ENCODE measurements around the gene SV2C.
A peak's percentile ranks its signal among the peaks of the same experiment; 100 is the strongest.
"Not testable (repeated sequence)": the region's sequence is repeated elsewhere in the genome, so short reads cannot be mapped to it uniquely, and the experiment has no call there.

Gene SV2C

DNA sequence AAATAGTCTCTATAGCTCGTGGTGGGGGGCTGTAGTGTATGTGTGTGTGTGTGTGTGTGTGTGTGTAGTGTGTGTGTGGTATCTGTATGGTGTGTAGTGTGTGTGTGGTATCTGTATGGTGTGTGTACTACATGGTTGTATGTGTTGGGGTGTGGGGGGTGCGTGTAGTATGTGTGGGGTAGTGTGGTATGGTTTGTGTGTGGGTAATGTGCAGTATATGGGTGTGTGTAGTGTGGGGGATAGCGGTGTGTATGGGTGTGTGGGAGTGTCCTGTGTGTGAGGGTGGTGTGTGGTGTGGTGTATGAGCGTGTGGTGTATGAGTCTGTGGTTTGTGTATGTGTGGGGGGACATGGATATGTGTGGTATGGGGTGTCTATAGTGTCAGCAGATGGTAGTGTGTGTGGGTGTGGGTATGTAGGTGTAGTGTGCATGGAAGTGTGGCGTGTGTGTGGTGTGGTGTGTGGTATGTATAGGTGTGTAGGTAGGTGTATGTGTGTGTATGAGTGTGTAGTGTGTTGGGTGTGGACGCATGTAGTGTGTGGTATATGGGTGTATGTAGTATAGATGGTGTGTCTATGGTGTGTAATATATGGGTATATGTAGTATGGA is 174.1 kb downstream of the SV2C start:
- no peak for DNase-seq

DNA sequence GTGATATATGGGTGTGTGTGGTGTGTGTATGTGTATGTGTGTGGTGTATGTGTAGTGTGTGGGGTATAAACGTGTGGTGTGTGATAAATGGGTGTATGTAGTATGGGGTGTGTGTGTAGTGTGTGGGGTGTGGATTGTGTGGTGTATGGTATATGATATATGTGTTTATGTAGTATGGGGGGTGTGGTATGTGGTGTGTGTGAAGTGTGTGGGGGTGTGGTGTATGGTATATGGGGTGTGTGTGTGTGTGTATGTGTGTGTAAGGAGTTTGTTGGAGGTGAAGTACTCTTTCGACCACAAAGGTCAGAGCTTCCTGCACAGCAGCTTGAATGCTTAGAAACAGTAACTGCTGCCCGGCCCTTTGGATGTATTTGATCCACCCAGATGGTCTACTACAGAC is 174.7 kb downstream of the SV2C start:
- no peak for DNase-seq

DNA sequence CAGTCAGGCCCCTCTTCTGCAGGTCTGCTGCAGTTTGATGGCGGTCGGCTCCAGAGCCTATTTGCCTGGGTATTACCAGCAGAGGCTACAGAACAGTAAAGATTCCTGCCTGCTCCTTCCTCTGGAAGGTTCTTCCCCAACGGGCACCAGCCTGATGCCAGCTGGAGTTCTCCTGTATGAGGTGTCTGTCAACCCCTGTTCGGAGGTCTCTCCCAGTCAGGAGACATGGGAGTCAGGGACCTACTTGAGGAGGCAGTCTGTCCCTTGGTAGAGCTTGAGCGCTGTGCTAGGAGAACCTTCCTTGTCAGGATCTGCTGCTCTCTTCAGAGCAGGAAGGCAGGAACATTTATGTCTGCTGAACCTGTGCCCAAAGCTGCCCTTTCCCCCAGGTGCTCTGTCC is 181.5 kb downstream of the SV2C start:
- no peak for DNase-seq

GRCh38 chr5:76269259-76269931 is 186.2 kb downstream of the SV2C start:
- DNase-seq = no peak

DNA sequence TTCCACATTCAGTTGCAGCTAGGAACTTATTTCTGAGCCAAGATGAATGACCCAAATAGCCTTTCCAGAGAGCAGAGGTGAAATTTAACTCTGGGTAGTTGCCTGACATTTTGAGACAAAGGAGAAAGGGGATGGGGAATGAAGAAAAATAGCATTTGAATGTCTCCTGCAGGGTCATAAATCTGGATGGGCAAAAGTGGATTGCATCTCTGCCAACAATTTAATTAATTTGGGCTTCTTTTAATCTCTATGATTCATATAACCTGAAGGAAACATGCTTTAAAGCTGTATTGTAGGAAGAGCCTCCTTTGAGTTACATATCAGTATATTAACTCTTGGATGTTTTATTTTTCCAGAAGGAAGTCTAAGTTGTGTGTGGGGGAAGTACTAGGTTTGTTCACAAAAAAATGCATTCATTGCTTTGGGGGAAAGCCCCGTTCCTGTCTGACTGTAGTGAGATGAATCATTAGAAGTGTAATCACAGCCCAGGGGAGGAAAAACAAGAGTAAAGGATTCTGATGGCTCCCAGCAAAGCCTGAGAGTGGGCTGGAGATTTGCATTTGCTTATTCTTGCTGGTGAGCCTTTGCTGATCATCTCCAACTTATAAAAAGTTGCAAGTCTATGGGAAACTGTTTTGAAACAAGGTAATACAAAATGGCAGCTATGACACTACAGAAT is 186.9 kb downstream of the SV2C start:
- no peak for DNase-seq

GRCh38 chr5:76271836-76272235 is 188.7 kb downstream of the SV2C start:
- DNase-seq = no peak

DNA sequence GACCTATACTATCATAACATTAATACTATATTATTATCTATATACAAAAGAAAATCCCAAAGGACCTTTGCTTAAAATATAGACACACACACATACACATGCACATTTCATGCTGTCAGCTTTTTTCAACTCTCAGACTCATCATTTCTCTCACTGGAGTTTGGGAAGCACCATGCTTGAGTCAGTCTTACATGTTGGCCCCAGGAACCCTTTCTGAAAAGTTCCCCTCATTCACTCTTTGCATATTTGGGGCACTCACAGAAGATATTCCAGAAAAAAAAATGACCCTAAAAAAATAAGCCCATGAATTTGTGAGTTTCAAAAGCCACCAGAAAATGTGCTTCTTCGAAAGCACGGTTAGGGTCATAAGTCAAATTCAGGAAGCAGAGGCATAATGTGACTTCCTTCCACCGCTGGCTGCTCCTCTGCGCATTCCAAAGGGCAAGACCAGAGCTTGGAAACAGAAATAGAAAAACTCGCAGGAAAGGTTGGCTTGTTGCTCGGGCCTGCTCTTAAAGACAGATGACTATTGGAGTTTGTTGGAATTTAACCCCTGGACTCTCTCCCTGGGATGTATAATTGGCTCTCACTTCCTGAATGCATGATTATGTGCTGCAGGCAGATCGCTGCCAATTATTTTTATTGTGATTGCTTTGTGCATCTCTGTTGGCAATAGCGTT is 190.2 kb downstream of the SV2C start:
- no peak for DNase-seq

GRCh38 chr5:76274571-76274970 is 191.4 kb downstream of the SV2C start:
- DNase-seq = no peak

DNA sequence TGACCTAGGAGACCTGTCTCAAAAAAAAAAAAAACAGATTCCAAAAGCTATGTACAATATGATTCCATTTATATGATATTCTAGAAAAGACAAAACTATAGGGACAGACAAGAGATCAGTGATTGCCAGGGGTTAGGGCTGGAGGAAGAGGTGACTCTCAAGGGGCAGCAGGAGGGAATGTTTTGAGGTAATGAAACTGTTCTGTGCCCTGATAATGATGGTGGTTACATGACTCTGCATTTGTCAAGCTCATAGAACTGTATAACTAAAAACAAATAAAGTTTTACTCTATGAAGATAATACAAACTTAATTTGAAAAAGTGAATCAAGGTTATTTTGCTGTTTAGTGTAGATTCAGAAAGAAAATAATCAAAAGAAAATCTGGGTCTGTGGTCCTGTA is 194.6 kb downstream of the SV2C start:
- no peak for DNase-seq

DNA sequence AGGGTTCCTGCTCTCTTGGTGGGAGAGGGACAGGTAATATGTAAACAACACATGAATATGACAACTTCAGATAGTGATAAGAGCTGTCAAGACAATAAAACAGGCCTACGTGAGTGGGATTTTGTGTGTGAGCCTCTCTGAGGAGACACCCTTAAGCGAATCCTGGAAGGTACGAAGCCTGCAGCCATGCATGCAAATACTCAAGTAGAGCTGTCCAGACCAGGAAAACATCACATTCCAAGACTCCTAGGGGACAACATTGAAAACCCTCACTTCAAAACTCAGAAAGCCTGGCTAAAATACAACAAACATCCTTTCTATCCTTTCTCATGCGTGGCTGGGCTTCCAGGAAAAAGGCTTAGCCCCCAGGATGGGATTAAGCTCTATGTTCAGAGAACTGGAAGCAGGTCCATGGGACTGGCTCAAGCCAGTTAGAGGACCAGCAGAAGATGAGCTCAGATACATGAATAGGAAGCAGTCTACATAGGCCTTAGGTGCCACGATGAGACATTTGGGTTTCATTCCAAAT is 195.1 kb downstream of the SV2C start:
- no peak for DNase-seq

DNA sequence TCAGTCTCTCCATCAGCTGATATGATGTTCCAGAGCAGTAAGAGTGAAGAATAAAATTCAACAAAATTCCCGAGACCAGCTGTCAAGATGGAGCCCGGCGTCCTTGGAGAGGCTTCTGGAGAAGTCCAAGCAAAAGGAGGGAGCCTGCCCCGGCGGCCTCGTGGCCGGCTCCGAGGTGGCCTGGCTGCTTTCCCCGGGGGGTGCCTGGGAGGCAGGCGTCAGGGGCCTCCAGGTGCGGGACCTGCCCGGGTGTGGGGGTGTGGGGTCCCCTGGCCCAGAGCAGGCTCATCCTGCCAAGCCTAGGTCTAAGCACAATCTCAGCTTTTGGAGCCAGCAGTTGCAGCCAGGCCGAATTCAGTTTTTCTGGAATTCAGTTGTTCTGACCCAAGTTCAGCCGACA is 197.3 kb downstream of the SV2C start:
- DNase-seq = no peak

DNA sequence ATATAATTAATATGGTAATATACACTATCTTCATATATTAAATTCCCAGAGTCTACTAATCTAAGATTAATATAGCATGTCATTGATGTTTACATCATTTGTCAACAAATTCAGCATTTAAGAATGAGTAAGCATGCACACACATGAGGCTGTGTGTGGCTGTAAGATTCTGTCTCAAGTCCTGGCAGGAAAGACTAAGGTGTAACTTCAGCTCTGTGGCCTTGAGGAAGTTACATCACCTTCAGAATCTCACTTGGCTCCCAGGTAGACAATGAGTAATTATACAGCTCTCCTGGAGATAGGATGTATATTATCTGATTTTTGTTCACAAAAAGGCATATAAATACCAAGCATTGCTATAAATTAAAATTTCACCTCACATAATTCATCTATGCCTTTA is 200.5 kb downstream of the SV2C start:
- DNase-seq = no peak

GRCh38 chr5:76289692-76290091 is 206.5 kb downstream of the SV2C start:
- no peak for DNase-seq

- DNase-seq = no peak
Measured at GRCh38 chr5:76290321-76290757, 207.2 kb downstream of the SV2C start.

DNA sequence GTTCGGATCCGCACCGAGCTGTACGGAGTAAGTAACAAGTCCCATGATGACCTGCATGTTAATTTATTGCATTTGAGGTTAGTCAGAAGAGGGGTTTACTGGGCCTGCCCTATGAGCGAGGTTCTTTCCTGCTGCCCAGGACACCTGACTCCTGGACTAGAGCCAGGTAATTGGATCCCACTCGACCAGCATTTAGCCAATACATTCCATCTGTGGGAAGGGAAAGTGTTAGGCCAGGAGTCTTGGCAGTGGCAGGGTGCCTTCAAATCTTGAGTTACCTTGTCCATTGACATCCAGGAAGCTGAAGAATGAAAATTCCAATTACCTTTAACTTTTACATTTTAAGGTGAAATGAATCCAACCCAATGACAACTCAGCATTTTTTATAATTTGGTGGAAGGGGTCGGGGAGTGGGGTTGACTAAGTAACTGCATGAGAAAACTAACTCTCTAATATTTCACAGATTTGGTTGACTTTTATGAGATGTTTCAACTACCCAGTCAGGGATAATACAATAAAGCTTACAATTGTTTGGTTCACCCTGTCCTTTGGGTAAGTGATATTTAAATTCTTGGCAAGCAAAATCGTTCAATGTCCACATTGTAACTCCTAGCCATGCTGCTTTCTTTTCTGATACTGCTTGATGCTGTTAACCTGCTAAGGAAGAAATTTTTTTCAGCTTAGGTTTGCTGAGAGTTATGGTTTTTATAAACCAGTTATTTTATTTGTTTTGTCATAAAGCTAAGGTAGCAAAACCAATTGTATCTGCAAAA is 208.3 kb downstream of the SV2C start:
- no peak for DNase-seq

- no peak for DNase-seq
Measured at GRCh38 chr5:76292620-76293322, 209.6 kb downstream of the SV2C start.

GRCh38 chr5:76294573-76294972 is 211.4 kb downstream of the SV2C start:
- no peak for DNase-seq

DNA sequence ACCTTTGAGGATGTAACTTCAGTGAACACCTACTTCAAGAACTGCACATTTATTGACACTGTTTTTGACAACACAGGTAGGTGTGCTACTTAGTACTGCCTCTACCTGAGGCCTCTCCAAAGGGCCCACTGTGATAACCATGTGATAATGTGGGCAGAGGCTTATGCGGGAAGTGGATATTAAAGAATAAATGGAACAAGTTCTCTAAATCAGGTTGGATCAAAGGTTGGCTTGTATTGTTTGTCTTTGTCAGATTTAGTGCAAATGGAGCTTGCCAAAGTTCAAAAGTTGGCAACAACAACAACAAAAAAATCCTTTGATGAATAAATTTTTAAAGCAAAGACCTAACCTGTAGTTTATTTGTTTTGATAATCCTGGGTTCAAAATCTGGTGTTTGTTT is 215.7 kb downstream of the SV2C start:
- DNase-seq = no peak

DNA sequence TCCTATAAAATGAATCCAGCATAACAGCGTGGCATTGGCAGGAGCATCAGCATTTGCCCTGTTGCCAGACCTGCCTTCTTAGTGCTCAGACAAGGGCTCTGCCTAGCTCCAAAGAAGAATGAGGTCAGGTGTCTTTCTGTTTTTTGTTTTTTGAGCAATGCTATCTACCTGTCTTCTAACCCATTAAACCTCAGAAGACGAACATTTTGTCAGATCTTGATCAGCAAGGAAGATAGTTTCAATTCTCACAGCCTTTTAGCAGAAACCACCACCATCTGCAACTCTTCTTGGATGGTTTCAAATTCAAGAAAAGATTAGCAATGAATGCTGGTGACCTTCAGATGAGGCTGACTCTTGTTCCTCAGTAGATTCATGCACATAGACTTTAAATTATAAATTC is 216.4 kb downstream of the SV2C start:
- DNase-seq = peak; percentile 20

- not testable (repeated sequence) for DNase-seq
Measured at GRCh38 chr5:76301932-76302331, 218.7 kb downstream of the SV2C start.

- DNase-seq = not testable (repeated sequence)
Measured at GRCh38 chr5:76302661-76303060, 219.5 kb downstream of the SV2C start.

- DNase-seq = peak; percentile 33
Measured at GRCh38 chr5:76303921-76304320, 220.7 kb downstream of the SV2C start.

All from central memory CD4-positive, alpha-beta T cell (primary cell).